HuH-7 (cell line): ENCODE results near the gene PPT2.

Source experiments
- DNase-seq: peaks from one replicate; pipeline ENCODE4 v3.0.0; 2011; ENCODE audit warnings: low spot score

Gene PPT2, protein sequence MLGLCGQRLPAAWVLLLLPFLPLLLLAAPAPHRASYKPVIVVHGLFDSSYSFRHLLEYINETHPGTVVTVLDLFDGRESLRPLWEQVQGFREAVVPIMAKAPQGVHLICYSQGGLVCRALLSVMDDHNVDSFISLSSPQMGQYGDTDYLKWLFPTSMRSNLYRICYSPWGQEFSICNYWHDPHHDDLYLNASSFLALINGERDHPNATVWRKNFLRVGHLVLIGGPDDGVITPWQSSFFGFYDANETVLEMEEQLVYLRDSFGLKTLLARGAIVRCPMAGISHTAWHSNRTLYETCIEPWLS

DNA sequence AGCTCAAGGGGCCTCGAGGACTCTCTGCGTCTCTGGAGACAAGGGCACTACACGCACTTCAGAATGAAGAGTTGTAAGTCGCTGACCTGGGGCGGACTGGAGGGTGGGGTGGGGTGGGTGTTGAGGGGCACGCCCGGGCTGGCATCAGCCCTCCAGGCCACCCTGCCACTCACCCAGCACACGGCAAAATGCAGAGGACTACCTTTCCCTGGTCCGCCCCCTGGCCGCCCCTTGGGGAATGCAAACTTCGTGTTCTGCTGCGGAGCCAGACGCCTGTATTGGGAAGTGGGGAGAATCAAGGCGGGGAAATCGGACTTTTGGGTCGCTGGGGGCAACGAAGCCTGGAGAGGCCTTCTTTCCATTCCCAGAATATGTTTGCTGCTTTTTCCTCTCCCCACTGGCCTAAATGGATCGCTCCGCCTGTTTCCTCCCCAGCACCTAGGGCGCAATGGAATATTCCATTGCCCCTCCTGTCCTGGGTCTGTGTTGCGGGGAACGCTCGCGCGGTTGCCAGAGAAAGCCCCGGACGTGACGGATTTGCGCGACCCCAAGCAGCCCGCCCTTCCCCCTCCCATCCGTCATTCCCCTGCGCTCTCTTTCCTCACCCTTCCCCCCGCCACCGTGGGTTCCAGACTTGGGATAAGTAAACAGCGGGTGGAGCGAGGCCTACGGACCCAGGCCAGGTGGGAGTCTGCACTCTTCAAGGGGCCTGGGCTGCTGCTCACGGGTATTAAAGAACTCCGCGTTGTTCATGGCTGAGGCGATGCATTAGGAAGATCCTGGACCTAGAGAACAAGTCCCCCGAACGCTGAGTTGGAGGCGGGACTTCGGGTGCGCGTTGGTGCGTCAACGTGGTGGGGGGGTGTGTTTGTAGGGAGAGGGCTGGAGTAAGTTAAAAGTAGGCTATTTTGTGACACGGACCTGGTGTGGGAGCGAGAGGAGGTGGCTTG, at the start of gene PPT2:
TSS of gene PPT2 (plus strand) at position 578 of the 950 bp plus-strand sequence. CDS start 454 bp downstream, outside the sequence.
- peak; percentile 87 for DNase-seq

DNA sequence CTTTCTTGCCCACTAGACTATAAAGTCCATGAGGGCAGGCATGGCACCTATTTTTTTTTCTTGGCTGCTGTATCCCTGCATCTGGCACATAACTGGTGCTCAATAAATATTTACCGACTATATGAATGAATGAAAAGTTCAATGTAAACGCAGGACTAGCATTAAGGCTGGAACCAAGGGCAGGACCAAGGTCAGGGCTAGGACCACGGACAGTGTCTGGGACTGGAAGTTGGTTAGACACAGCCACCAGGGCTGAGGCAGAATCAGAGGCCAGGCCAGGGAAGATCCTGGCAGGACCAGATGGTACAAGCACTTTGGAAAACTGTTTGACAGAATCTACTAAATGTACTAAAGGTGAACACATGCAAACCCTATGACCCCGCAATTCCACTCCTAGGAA, 48.5 kb upstream of the PPT2 start:
- DNase-seq, result no peak

DNA sequence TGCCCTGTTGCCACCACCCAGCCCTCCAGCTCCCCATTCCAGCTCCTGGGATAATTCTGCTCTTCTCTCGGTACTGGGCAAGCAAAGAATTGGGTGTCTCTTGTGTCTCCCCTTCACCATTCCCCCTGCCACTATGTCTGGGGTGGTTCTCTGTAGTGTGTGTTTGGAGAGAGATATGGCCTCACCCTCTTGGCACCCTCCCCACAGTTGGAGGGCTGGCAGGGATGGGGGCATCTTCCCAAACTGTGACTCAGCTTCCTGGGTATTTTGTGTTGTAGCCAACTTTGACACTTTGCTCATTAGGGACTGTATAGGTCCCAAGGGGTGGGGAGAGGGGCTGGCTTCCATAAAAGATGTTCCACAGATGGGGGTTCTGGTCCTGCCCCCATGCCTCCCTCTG, 46.5 kb upstream of the PPT2 start:
- DNase-seq, result no peak

DNA sequence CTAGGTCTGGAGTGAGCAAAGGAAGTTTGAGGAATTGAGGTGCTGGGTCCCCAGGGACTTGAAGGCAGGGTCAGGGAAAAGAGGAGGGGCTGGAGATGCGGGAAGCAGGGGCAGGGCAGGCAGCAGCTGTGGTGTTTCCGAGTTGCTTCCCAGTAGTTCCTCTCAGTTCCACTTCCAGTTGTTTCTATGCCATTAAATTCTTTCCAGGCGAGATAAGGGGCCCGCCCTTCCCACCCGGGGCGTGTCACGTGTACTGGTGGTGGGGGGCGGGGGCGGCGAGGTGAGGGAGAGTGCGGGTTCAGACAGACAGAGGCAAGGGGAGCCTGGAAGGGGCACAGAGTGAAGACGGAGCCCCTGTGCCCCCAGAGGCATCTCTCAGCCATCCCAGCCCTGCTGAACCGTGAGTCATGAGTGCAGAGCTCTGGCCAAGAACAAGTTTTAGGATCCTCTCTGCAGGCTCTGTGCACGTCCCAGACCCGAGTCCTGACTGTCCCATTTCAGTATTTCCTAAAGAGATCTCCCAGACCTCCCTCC, 45.8 kb upstream of the PPT2 start:
- no peak for DNase-seq

DNA sequence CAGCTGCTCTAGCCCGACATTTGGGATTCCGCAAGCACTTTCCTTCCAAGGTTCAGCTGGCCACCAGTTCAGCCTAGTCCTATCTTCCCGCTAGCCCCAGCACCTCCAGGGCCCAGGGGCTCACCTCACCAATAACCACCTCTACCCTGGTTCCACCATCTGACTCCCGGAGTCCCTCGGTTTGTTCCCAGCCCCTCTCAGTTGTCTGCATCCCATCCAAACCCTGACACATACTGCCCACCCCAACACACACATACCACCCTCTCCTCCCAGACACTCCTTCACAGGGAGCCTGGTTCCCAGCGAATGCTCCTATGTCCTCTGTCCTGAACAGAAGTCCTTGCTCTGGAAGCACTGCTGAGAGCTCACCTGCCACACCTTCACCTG, 45.2 kb upstream of the PPT2 start:
- DNase-seq, result no peak

DNA sequence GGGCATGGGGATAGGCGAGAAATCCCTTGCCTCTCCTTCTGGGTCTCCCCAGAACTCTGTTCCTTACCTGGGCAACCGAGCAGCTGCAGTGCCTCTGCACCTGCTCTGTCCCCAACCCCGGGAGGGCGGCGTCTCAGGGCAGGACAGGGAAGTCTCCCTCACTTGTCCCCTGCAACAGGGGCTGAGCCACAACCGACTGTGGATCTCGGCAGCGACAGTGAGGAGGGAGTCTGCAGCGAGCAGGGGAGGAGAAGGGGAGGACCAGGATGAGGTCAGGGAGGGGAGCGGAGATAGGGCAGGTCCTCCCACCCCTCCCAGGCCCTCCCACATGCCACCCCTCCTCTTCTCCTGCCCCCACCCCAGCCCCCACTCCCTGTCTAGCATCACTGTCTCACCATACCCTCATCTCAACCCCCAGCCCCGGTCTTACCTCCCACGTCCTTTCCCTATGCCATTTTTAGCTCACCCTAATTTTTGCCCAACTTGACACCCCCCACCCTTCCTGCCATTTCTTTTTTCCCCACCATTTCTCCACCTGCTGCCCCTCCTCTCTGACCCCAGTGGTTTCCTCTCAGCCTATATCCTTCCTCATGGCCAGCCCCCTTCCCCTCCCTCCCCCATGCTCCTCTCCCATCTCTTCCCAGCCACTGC, 44.7 kb upstream of the PPT2 start, which contains the start of gene TNXB:
TSS of gene TNXB (minus strand) at position 225 of the 651 bp plus-strand sequence. CDS start 11,140 bp downstream, outside the sequence.
- no peak for DNase-seq

DNA sequence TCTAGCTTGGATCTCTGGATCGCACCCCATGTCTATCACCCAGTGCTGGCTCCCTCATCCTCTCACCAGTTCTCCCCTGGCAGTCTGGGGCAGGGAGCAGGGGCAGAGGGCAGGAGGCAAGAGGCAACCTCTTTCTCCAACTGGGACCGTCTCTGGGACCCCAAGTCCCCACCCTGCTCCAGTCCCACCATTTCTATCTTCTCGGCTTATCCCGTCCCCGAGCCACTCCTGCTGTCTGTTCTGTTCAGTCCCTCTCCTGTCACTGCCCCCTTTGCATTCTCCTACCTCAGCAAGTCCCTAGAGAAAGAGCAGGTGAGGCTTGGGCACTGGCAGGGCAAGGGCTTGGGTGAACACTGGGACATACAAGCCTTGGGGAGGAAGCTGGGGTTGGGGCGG, 44.2 kb upstream of the PPT2 start:
- no peak for DNase-seq

DNA sequence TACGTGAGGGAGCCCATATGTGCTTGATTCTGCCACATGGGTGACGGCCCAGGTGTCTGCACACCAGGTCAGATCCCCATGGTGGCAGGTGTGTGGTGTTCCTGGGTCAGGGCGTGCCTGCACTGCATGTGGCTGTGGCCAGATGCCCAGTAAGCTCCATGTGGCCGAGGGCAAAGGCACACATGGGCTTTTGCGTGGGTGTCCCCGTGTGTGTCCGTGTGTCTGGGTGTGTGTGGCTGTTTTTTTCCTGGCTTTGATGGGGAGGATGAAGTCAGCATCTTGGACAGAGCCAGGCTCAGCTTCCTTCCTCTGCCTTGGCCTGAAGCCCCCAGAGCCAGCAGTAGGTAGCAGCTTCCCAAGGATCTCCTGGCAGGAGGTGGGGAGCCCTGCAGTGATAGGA, 43.3 kb upstream of the PPT2 start:
- DNase-seq, result no peak

DNA sequence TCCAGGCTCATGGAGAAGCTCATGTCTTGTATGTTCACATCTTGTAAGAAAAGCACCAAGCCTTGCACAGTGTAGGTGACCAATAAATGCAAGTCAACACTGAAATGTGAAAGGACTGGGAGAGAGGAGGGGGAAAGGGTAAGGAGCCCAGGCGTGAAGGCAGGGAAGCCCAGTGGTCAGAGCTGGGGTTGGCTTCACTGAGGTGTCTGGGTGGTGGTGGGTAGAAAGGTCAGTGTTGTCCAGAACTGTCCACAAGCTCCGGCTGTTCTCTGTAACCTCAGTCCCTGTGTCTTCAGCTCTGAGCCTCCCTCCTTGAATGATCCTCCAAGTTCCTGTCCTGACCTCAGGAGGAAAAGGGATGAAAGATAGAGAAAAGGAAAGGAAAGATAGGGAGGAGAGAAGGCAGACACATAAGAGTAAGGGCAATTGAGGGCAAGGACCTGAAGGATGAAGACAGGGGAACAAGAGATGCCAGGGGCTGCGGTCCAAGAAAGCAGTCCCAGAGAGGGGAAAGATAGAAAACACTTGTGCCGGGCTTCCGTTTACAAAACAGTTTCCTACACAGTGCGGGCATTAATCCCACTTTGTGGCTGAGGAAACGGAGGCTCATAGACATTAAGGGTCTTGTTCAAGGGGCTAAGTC, 42.4 kb upstream of the PPT2 start:
- no peak for DNase-seq

DNA sequence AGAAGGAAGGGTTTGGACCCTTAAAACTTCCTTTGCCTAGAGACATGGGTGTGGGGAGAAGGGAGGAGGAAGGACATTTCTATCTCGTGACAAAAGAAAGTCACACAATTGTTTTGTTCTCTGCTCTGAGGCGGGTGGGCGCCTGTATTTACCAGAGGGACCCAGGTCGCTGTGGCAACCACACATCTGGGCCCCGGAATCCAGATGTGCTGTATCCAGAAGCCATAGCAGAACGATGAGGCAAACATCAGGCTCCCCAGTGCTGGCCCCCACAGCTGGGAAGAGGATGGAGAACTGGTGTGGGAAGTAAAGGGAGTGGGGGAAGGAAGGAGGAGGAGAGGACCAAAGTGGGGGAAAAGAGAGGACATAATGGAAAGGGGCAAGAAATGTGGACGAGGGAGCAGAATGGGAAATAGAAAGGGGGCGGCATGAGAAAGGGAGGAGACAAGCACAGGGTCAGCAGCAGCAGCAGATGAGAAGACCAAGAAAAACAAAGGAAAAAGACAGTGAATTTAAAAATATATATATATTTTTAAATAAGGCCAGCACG, 41.4 kb upstream of the PPT2 start:
- DNase-seq, result no peak

DNA sequence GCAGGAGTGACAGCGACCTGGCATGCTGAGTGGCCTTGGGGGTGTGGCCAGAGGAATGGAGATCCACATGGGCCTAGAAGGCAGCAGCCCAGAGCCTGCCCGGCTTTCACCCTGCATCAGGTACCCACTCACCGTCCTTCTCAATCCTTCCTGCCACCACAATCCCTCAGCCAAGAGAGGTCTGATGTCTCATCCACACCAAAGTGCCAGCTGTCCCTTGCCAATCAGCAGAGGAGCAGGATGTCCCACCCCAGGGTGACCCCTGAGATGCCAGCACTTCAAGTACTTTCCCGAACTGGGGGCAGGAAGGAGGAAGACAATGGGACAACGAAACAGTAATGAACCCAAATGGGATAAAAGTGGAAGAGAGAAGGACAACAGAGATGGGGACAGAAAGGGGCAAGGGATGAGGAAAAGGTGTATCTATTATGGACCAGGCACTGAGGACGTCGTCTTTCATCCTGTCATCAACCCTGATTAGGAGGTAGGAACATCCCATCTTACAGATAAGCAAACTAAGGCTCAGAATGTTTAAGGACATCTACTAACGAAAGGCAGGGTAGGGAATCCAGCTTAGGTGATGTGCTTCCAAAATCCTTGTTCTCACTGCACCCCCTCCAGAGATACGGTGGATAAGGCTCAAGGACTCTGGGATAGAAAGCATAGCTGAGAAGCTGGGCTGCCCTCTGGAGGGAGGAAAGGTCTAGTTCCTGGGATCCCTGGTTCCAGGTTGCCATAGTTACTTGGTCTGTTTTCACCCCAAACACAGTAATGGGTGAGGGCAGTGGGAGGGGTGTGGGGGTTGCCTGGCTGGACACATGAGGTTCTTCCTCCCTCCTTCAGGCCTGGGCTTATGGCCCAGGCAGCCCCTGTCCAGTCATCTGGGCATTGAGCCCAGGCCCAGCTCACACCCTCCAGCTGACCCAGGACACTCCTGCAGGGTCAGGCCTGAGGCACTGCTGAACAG, 40.3 kb upstream of the PPT2 start:
- DNase-seq, result no peak

DNA sequence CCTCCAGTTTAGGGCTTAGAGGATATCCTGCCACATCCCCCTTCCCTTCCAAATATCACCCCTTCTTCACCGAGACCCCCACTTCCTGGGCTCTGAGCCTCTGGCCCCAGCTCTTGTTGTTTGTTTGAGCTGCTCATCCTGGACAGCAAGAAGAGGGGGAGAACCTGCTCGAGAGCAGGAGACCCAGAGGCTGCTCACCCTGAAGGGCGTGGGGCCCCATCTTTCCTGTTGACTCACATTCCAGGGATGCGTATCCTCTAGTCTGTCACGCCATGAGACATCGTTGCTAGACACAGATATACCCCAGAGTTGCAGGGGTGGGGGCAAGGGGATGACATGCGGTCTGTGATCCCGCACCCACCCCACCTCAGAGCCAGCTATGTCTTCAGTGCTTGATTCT, 39.1 kb upstream of the PPT2 start:
- DNase-seq, result no peak

DNA sequence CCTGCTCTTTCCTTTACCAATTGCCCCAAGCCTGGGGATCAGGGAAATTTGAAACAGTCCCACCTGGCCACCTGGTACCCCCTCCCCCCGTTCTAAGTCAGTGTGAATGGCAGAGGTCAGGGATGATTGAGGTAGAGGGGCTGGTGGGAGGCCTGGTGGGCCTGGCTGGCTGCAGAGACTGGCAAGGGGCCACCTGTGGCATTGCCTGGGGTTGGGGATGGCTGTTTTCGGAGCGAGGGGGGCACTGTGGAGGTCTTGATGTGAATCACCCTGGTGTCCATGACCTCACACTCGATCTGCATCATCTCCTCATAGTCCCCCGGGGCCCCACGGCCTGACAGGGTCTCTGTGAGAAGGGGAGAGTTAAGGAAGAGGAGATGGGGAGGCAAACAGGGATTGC, 38.3 kb upstream of the PPT2 start:
- no peak for DNase-seq

DNA sequence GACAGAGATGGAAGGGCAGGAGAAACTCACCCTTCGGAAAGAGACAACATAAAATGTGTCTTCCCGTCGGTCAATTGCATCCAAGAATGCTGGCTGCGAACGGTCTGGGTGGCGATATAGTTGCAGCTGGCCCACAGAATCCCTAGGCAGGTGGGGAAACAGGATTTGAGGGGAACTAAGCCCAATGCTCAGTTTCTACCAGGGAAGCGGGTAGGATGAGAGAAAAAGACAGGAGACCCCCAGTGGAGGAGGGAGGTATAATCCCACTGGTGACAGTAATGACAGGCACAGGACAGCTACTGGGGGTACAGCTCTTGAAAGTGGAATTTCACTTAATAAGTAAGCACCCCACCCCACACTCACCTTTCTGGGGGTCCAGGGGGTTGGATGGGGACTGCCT, 37.3 kb upstream of the PPT2 start:
- peak; percentile 50 for DNase-seq

DNA sequence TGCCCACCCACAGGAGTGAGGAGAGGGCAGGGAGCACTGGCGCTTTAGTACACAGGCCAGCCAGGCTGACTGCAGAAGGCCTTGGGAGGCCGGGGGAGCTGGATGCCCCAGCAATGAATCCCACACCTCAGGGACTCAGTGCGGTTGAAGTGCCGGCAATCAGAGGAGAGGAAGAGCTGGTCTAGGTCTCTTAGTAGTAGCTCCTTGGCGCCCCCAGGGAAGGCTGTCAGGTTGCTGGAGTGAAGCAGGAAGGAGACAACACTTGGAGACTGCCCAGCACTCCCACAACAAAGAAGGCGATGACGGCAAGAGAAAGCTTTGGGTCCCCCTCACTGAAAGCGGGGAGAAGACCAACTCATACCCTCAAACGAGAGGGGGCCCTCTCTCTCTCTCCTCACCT, 36.5 kb upstream of the PPT2 start:
- no peak for DNase-seq

DNA sequence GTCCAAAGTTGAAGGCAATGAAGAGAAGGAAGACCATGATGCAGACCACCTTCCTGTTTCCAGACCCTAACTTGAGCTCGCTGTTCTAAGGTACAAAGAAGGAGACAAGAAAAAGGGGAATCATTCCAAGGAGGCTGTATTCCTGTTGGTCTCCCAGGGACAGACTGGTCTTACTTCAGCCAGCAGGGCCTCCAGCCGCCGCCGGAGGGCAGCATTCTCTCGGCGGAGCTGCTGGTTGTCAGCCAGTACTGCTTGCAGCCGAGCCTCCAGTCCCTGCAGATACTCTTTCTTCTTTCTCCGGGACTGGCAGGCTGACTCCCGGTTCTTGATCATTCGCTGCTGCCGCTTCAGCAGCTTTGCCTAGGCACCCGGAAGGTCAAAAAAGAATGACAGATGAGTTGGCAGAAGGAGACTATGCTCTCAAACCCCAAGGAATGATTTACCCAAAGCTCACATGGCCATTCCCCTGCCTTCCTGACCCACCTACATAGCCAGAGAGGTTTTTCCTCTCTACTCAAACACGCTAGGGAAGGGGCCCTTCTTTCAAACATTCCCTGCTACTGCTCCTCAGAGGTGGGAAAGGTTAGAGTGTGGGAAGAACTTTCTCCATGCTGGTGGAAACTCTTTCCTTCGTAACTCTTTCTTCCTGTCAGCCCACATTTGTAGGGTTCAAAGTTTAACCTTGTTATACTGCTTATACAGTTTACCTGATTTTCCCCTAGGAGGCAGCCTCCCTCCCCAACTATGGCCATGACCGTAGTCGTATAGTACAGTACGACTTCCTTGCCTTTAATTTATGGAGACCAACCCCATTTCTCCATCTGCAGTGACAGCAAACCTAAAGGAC, 34.9 kb upstream of the PPT2 start:
- peak; percentile 77 for DNase-seq

DNA sequence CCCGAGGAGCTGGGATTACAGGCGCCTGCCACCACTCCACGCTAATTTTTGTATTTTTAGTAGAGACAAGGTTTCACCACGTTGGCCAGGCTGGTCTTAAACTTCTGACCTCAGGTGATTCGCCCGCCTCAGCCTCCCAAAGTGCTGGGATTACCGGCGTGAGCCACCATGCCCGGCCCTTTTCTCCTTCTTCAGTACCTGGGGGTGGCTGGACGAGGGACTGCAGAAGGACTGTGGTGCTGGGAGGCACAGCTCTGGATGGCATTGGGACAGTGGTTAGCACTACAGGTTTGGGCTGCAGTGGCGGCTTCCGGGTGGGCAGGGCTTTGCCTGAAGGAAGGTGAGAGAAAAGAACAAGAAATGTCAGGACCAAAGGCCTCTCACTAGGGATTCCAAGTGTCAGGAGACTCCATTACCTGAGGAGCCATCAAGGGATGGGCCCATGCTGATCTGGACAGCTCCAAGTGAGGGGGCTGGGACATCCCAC, 33.3 kb upstream of the PPT2 start:
- no peak for DNase-seq

DNA sequence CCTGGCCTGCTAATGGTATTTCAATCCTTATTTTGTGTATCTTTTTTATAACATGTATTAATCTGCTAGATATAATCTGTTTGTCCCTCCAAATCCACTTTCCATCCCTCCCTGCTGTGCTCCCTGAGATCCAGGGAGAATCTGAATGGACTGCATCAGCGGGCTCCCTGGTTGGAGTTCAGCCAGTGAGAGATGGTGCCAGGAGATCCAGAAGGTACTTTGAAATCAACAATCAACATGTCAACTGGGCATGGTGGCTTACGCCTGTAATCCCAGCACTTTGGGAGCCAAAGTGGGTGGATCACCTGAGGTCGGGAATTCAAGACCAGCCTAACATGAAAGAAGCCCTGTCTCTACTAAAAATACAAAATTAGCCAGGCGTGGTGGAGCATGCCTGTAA, 30.3 kb upstream of the PPT2 start:
- DNase-seq, result no peak

DNA sequence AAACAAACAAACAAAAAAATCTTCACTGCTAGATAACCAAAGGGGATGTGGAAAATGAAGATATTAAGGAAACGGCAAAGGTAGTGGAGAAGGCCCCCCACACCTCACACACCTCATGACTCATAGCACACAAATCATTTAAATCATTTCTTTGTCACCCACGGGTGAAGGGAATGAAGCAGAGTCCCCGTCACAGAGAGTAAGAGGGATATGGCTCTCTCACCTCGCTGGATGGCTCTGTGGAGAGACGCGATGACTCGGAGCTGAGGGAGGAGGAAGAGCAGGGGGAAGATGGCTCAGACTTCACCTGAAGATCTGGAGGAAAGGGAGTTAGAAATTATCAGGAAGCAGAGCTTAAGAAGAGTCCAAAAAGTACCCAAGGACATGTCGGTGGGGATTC, 27.1 kb upstream of the PPT2 start:
- DNase-seq, result no peak

DNA sequence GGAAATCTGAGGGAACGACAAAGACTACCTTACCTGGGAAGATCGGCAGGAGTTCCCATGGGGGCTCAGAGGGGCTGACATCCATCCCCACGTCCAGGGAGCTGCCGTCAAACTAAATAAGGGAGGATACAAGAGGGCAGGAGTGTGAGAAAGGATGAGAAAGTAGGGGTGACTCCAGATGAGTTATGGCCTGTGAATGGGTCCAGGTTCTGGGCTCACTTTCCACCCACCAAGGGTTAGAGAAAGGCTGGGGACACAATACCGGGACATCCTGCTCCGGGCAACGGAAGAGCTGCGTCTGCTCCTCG, 26.6 kb upstream of the PPT2 start:
- no peak for DNase-seq
